NCI-H345 treated with DMSO at 0.1 percent for 48 hours (cell line): Measurements from ENCODE around the gene ATP7B.

Experiments used
- DNase-seq: peaks from one replicate; lab custom pipeline; 2025; ENCODE audit not compliant: unreplicated experiment; lab: John Stamatoyannopoulos, UW

Gene ATP7B

GRCh38 chr13:51953347-51954195, 57.7 kb downstream of the ATP7B start:
- DNase-seq: no peak

- no peak for DNase-seq
Measured at GRCh38 chr13:51950722-51951121, 60.5 kb downstream of the ATP7B start.

DNA sequence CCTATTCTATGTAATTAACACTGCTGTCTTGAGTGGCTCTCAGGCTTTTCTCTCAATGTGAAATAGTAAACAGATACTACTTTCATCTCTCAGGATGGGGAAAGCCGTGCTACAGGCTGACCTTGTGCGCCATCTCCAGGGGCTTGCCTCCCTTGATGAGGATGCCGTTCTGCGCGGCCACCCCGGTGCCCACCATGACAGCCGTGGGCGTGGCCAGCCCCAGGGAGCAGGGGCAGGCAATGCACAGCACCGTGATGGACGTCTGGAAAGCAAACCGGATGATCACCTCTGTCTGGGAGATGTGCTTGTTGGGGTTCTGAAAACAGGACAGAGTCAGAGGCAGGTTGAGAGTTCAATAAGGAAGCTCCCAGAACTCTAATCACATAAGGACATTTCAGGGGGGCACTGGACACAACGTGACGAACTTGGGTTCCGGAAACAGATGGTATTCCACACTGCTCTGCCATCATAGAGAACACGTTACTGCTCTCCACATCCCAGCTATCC, 65.0 kb downstream of the ATP7B start:
- DNase-seq: no peak

DNA sequence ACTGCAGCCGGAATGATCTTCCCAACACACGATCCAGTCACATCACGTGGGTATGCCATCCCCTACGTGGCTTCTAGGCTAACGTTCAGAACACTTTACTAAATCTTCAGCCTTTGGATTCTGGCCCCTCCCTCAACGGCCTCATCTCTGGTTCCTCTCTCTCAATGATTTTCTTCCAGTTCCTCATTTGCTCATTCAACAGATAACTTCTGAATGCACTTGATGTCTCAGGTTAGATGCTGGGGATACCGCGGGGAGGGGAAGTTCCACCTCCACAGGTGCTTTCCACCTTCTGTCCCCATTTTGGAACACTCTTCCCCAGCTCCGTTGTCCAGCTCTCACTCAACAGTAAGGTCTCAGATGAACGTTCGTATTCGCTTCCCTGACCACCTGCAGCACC, 66.1 kb downstream of the ATP7B start:
- DNase-seq: no peak

DNA sequence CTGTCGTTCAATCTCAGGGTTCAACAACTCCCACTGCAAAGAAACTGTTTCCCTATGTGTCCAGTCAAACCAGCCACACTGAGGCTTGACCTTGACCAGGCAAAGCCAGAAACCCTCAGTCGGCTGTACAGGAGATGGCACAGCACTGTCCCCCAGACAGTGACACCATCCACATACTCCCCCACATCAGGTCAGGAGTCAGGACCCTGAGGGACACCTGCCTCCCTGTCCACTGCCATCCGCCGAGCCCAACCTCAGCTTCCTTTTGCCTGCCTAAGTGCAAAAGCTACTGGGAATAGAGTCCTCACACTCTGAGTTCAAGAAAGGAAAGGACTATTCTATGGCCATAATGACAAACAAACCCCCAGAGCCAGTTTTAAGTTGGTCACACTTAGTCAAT, 66.8 kb downstream of the ATP7B start:
- no peak for DNase-seq

- DNase-seq: no peak
Measured at GRCh38 chr13:51943721-51944120, 67.5 kb downstream of the ATP7B start.

- no peak for DNase-seq
Measured at GRCh38 chr13:51942189-51942588, 69.1 kb downstream of the ATP7B start.

DNA sequence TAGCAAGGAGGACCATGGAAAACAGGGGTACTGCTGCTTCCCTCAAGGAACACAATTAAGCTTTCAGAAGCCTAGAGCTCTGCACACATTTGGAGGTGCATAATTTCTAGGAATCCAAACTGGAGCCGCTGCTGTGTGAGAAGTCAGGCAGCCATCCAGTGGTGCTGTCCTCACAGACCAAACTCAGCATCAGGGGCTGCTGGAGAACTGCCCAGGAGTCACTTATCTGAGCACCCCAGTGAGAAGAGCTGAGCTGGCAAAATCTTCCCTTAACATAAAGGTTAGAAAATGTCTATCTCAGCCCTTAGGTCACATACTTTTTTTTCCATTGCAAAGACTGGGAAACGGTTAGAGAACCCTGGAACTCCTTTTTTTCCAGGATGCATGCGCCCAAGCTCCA, 72.8 kb downstream of the ATP7B start:
- DNase-seq: no peak

GRCh38 chr13:51937320-51938290, 73.6 kb downstream of the ATP7B start:
- DNase-seq: no peak

DNA sequence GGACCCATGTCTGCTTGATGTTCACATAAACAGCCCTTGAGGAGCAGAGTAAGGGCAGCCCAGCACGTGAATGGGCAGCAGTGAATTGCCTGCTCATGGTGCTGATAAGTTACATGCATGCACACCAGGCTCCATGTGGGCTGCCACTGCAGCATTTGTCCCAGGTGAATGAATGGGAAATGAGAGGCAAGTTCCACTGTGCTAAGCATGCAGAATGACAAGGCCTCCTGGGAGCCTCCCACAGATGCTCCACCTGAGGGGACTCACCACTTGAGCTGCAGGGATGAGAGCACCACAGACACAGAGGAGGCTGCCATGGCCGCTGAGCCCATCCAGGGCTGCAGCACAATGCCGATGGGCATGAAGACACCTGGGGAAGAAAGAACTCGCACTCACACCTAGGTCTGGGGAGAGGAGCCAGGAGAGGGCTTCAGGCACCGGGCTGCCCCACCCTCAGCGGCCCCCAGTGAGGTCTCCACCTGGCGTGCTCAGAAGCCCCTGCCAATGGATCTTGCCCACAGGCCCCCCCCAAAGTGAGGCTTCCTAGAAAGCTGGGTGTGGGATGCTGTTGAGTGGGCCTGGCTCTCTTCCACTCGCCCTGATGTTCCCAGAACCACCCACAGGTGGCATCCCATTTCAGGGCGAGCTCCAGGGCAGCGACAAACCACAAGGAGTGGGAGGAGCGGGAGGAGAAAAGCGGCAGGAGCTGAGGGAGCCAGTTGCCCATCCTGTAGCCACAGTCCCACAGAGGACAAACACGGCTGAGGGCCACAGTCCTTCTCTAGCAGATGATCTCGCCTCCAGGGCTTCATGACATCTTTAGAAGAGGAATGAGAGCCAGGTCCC, 75.7 kb downstream of the ATP7B start:
- DNase-seq: no peak

DNA sequence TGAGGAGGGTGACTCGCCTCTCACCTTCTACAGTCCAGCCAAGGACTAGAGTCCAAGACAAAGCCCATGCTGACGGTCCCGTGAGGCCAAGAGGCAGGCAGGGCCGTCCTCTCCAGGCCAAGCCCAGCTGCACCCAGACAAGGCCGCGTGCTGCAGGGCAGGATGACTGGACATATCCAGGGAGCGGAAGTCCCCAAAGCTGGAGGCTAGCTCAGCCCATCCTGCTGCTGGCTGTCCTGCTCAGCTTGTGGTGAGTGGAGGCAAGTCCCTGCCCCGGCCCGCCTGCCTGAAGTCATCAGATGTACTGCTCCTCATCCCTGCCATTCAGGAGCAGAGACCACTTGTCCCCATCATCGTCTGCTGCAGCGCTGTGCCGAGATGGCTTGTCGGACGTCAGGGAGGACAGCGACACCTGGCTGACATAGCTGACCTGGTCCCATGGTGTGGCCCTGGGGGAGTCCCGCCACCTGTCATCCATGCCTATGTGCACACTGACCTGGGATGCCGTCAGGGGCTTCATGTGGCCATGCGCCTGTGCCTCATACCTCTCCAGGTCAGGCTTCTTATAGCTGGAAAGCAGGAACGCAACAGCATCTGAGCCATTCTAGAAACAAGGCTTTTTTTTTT, 76.7 kb downstream of the ATP7B start:
- no peak for DNase-seq

- no peak for DNase-seq
Measured at GRCh38 chr13:51933466-51934058, 77.7 kb downstream of the ATP7B start.

- no peak for DNase-seq
Measured at GRCh38 chr13:51932231-51932630, 79.0 kb downstream of the ATP7B start.

GRCh38 chr13:51931606-51932005, 79.6 kb downstream of the ATP7B start:
- DNase-seq: no peak

DNA sequence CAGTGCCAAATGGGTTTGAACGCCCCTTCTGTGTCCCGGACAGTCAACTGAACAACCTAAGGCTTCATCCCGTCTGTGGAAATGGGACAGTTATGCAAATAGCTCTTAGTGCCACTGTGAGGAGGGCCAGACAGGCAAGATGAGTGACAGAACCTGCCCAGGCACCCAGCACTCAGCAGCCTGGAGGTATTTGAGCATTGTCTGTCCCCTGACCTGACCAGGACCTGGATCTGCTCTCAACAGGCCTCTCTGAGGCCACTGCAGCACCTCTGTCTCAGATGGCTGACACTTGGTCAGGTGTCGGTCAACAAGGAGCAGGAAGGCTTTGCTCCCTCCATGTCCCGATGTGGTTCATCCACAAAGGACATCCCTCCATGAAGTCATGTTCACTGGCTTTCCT, 81.6 kb downstream of the ATP7B start:
- no peak for DNase-seq

- DNase-seq: no peak
Measured at GRCh38 chr13:51928231-51928630, 83.0 kb downstream of the ATP7B start.

DNA sequence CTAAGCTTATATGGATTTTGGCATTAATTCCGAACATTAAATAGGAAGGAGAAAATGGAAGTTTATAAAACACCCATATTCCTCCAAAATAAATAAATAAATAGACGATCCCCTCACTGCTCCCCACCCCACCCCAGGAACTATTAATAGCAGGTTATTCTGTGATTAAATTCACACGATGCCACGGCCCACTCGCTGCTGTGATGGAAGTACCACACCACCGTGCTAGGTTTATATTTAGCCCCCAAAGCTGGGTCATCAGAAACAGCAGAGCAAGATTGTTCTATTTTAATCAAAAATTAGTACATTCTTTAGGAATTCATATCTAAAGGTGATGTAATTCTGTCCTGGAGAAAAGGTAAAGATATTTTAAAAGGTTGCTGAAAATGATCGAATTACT, 84.1 kb downstream of the ATP7B start:
- no peak for DNase-seq

GRCh38 chr13:51926528-51926885, 84.7 kb downstream of the ATP7B start:
- DNase-seq: no peak

DNA sequence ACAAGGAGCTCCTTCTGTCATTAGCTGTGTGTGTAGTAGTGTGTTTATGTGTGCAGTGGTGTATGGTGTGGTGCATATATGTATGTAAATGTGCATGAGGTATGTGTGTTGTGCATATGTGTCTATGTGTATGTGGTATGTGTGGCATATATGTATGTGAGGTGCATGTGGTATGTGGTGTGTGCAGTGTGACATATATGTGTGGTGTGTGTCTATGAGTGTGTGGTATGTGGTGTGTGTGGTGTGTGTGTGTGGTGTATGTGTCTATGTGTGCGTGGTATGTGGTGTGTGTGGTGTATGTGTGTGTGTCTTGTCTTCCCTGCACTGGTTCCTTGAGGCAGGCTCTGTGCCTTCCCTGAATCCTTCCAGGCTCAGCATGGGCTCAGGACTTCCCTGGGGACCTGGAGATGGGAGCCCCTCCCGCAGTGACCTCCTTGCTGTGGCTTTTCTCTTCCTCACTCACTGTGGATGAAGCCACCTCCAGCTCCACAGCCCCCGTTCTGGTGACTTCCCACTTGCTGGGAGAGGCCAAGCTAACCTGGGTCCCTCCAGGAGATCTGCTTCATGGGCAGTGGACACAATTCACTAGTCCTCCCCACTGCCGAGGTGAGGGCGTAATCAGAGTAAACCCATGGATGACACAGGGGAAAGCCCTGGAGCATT, 85.3 kb downstream of the ATP7B start:
- DNase-seq: no peak
